Measurements from ENCODE around the gene LSM7.

LSM7 gene

GRCh38 chr19:2274185-2274711 lies 54.1 kb downstream of the LSM7 start:
- no peak for DNase-seq (ENCODE audit: insufficient read length, low spot score)
- no peak for TF ChIP-seq CTCF (IDR thresholded peaks at IDR 0.05; ENCODE audit: insufficient read depth, missing control alignments)
- FAIRE-seq, result no peak

GRCh38 chr19:2273356-2274184 lies 54.8 kb downstream of the LSM7 start:
- no peak for FAIRE-seq
- peak; percentile 77 for TF ChIP-seq CTCF (IDR thresholded peaks at IDR 0.05; ENCODE audit: insufficient read depth, missing control alignments)
- peak; percentile 96 for DNase-seq (ENCODE audit: insufficient read length, low spot score)

All from D721Med (cell line).